AG09309 (cell line): ENCODE measurements around the gene KCNQ2.

Experiments used
- DNase-seq: peaks from one replicate; pipeline ENCODE4 v3.0.0-alpha.2; 2010; ENCODE audit warnings: low read depth
- H3K4me3 ChIP-seq: 2 replicates; pipeline ENCODE4 v1.5.1; 2011; ENCODE audit warnings: mild to moderate bottlenecking, low read depth, low read length, moderate library complexity; ENCODE audit not compliant: control insufficient read depth
- TF ChIP-seq, protein P1 (sequence below): IDR thresholded peaks from 2 replicates; pipeline ENCODE4 v1.5.1; 2011; ENCODE audit warnings: mild to moderate bottlenecking, low read depth, low read length, inconsistent platforms; ENCODE audit not compliant: insufficient read depth, control insufficient read depth; ENCODE audit errors: missing control alignments

KCNQ2 gene

DNA sequence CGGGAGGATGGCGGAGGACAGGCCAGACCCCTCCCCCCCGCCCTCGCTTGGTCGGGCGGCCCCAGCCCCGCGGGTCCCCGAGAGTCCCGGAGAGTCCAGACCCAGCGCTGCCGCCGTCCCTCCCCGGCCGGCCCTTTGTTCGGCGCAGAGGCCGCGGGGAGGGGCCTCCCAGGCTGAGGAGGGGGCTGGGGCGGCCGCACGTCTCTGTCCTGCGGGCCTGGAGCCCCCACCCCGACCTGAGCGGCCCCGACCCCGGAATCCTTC, 806 bp downstream of the KCNQ2 start:
- no peak for DNase-seq
- no peak overlapping the region for H3K4me3 ChIP-seq
- TF ChIP-seq, protein P1, sequence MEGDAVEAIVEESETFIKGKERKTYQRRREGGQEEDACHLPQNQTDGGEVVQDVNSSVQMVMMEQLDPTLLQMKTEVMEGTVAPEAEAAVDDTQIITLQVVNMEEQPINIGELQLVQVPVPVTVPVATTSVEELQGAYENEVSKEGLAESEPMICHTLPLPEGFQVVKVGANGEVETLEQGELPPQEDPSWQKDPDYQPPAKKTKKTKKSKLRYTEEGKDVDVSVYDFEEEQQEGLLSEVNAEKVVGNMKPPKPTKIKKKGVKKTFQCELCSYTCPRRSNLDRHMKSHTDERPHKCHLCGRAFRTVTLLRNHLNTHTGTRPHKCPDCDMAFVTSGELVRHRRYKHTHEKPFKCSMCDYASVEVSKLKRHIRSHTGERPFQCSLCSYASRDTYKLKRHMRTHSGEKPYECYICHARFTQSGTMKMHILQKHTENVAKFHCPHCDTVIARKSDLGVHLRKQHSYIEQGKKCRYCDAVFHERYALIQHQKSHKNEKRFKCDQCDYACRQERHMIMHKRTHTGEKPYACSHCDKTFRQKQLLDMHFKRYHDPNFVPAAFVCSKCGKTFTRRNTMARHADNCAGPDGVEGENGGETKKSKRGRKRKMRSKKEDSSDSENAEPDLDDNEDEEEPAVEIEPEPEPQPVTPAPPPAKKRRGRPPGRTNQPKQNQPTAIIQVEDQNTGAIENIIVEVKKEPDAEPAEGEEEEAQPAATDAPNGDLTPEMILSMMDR, result no peak

DNA sequence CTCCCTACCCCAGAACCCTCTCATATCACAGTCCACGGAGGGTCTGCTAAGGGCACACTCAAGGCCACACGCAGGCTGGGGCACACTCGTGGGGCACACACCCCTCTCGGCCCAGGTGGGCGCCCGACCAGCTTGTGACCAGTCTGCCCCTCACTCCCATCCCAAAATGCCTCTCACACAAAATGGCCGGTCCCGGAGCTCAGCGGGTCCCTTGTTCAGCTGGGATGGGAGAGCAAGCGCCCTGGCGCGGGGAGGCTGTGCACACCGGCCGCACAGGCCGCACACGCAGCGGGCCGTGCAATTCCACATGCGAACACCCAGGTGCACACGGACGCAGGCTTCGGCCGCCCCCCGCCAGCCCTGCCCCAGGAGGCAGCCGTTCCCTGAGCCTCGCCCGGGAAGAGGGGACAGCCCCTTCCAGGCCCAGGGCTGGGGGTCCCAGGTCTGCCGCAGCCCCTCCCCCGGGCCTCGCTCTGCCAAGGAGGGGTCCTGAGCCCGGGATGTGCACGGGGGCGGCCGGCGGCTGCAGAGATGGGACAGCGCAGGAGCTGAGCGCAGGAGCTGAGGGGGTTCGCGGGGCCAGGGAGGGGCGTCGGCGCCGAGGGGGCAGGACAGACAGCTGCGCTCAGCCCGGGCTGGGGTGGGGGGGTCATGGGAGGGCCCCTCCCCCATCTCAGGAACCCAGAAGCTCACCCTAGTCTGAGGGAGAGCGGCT, 1.3 kb downstream of the KCNQ2 start:
- TF ChIP-seq, protein P1, result no peak
- no peak overlapping the region for H3K4me3 ChIP-seq
- no peak for DNase-seq

DNA sequence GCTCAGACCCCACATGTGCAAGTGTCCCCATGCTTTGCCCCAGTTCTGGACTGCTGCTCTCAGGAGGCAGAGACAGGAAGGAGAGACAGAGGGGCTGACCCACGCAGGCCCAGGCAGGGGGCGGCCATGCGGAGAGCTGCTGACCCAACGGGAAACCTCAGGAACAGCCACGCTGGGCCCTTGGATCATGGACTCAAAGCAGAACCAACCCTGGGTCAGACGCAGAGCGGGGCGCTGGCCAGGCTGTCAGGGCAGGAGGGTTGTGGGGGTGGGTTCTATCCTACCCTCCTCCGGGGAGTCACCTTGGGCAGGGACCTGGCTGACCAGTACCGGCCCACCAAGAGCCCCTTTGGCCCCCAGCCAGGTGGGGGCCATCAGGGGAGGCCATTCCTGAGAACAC, 2.0 kb downstream of the KCNQ2 start:
- H3K4me3 ChIP-seq, result no peak overlapping the region
- no peak for DNase-seq
- TF ChIP-seq, protein P1, result no peak

DNA sequence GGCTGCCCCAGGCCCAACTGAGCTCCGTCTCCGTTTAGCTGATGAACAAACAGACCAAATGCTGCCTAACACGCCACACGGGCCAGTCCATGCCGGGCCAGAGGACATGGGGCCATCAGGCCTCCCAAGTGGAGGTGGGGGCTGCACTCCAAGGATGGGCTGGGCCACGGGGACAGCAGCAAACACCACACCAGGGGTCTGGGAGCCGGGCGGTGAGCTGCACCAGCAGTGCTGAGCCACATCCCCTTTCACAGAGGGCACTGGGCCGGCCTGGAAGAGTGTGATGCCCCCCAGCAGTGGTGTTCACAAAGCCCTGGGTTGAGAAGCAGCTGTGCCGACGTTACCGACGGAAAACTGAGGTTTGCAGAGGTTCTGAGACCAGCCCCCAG, 2.7 kb downstream of the KCNQ2 start:
- TF ChIP-seq, protein P1, result no peak
- H3K4me3 ChIP-seq, result no peak overlapping the region
- DNase-seq, result no peak

DNA sequence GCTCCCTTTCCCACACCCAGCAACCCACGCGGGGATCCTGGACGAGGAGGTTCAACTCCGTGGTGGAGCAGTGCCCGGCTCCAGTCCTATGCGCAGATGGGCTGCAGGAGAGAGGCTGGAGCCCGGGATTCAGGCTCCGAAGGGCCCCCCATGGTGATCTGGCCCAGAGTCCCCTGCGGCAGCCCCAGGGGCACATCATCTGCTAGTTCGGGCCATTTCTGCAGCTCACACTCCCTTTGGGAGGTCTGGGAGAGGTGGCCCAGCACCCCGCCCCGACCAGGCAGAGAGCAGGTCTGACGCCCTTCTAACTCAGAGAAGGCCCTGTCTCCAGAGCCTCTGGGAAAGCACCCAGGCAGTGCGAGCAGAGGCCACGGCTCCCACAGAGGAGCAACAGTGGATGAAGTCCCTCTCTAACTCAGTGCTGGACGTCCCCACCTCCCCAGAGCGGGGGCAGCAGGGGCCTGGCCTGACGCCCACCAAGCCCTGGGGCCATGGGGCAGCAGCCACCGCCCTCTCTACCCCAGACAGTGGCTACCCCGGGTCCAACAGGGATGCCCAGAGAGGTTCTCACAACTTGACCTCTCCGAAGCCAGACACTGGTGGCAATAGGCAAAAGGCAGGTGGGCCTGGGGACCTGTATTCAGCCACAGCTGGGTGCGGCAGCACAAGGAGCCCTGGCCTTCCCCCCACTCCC, 3.3 kb downstream of the KCNQ2 start:
- H3K4me3 ChIP-seq, result no peak overlapping the region
- TF ChIP-seq, protein P1, result no peak
- DNase-seq, result no peak

DNA sequence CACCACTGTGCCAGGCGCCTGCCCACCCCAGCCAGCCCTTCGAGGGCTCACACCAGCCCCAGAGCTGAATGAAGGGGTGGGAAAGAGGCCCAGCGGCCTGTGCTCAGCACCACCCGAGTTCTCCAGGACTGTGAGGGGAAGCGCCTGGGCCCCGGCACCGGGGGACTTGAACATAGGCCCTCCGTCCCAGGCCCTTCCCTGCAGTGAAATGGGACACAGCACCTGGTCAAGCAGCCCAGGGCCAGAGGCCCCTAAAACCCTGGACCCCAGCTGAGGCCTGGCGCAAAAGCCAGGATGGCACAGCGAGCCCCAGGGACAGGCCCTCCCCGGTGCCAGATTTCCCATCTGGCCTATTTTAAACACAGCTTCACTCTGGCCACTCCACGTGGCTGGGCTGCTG, 4.0 kb downstream of the KCNQ2 start:
- no peak overlapping the region for H3K4me3 ChIP-seq
- TF ChIP-seq, protein P1, result no peak
- DNase-seq, result no peak
